Neural crest cell (in vitro differentiated cells): ENCODE results near the gene CPVL. TPM values are rescaled to one million over a fixed set of nuclear protein-coding genes. Genes with fewer than 3 reads are reported as not detected.

ENCODE experiments used
- DNase-seq: peaks from one replicate; pipeline ENCODE4 v3.0.0; 2021; ENCODE audit warnings: low read depth, mixed read lengths, low spot score
- H3K27ac Mint-ChIP-seq: one replicate; pipeline ENCODE4 v1.8.0; 2021; ENCODE audit warnings: mild to moderate bottlenecking, mixed read lengths; ENCODE audit not compliant: unreplicated experiment
- H3K27me3 Mint-ChIP-seq: 2 replicates; pipeline ENCODE4 v1.8.0; 2021; ENCODE audit warnings: low read depth, mild to moderate bottlenecking, mixed read lengths
- H3K36me3 Mint-ChIP-seq: 2 replicates; pipeline ENCODE4 v1.8.0; 2021; ENCODE audit warnings: low read depth, mild to moderate bottlenecking, mixed read lengths
- H3K4me1 Mint-ChIP-seq: 2 replicates; pipeline ENCODE4 v1.8.0; 2021; ENCODE audit warnings: mixed read lengths
- H3K4me3 Mint-ChIP-seq: one replicate; pipeline ENCODE4 v1.8.0; 2021; ENCODE audit warnings: mild to moderate bottlenecking, mixed read lengths
- H3K9me3 Mint-ChIP-seq: 2 replicates; pipeline ENCODE4 v1.8.0; 2021; ENCODE audit warnings: mixed read lengths
- CTCF ChIP-seq: fragments of 200-600 bp; sonication (generic); conservative IDR thresholded peaks from 2 replicates; pipeline ENCODE4 v1.5.0; 2021; ENCODE audit warnings: antibody characterized with exemption, mild to moderate bottlenecking
- total RNA-seq: library from RNA; stranded (reverse); gene quantifications from 2 replicates; pipeline ENCODE4 v1.2.1, GENCODE V29; 2021

The CPVL gene
- total RNA-seq, 1 donor from 2014 or later, result 31.3 TPM

DNA sequence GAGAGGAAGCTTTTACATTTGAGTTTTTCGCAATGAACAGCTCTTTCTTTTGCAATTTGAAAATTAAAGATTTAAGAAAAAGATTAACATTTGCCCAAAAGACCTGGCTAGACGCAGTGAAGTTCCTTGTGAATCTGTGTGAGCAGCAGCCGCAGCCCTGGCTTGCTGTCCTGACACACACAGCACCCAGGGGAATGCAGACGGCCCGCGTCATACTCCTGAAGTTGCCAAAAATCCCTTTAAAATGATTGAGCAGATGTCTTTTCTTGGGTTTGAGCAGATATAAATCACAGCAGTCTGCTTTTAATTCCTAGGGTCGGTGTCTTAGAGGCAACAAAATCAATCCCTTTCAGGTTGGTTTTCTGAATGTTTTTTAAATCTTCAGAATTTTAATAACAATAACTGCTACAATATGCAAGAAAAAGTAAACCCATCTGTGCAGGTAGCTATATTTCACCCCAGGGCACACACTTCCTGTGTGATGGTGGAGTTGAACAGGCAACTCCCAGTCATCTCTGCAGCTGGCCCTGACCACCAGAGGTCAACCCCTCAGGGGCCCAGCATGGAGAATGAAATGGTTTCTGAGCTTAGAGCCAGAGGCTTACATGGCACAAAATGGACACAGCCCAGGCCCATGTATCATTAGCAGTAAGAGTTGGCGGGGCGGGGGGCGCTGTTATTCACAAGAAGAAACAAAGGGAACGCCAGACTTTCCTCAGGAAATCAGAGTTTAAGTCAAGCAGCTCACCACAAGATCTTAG is 156.0 kb downstream of the CPVL start:
- DNase-seq, result no peak
- peak overlapping the region; percentile 51 for H3K4me3 Mint-ChIP-seq
- peaks cover 54% of the 10 kb centered on the region for H3K4me1 Mint-ChIP-seq

GRCh38 chr7:28989211-28989980 is 156.9 kb downstream of the CPVL start:
- H3K9me3 Mint-ChIP-seq, result peaks cover 2% of the 10 kb centered on the region
- H3K4me3 Mint-ChIP-seq, result no peak overlapping the region
- no peaks in the 10 kb centered on the region for H3K27me3 Mint-ChIP-seq
- DNase-seq, result no peak
- TF ChIP-seq CTCF, result no peak
- H3K36me3 Mint-ChIP-seq, result peaks cover 5% of the 10 kb centered on the region
- peak overlapping the region; percentile 54 for H3K27ac Mint-ChIP-seq
- H3K4me1 Mint-ChIP-seq, result peaks cover 64% of the 10 kb centered on the region

More for the DNA sequence above, 156.0 kb downstream of the CPVL start:
- no peak for TF ChIP-seq CTCF
- H3K36me3 Mint-ChIP-seq, result peaks cover 5% of the 10 kb centered on the region
- H3K27me3 Mint-ChIP-seq, result no peaks in the 10 kb centered on the region
- peak overlapping the region; percentile 78 for H3K27ac Mint-ChIP-seq
- H3K9me3 Mint-ChIP-seq, result peaks cover 2% of the 10 kb centered on the region

DNA sequence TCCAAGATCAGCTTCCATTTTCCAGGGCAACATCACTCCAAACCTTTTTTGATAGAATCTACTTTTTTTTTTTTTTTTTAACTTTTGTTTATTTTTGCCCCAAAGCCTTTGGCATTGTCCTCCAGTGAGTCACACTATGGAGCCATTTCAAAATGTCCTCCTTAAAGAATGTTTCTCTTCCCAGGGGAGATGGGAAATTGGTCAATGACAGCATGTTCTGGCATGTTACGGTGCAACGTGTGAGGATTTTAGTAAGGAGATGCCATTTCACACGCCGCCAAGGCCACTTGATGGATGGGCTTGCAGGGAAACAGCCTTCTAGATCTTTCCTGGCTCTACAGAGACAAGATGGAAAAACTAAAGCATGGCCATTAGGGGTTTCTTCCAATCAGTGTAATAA is 157.5 kb downstream of the CPVL start:
- H3K27ac Mint-ChIP-seq, result no peak overlapping the region
- no peaks in the 10 kb centered on the region for H3K27me3 Mint-ChIP-seq
- no peak for DNase-seq
- H3K36me3 Mint-ChIP-seq, result peaks cover 5% of the 10 kb centered on the region
- no peak for TF ChIP-seq CTCF
- H3K9me3 Mint-ChIP-seq, result peaks cover 2% of the 10 kb centered on the region
- no peak overlapping the region for H3K4me3 Mint-ChIP-seq
- peaks cover 70% of the 10 kb centered on the region for H3K4me1 Mint-ChIP-seq

- Mint-ChIP-seq H3K4me1 (peaks cover 74% of the 10 kb centered on the region), H3K9me3 (peaks cover 4% of the 10 kb centered on the region), H3K27me3 (no peaks in the 10 kb centered on the region), H3K36me3 (peaks cover 3% of the 10 kb centered on the region), H3K27ac (no peak overlapping the region), H3K4me3 (no peak overlapping the region)
- DNase-seq, result no peak
- TF ChIP-seq CTCF, result no peak
Measured at GRCh38 chr7:28988091-28988490, 158.2 kb downstream of the CPVL start.

DNA sequence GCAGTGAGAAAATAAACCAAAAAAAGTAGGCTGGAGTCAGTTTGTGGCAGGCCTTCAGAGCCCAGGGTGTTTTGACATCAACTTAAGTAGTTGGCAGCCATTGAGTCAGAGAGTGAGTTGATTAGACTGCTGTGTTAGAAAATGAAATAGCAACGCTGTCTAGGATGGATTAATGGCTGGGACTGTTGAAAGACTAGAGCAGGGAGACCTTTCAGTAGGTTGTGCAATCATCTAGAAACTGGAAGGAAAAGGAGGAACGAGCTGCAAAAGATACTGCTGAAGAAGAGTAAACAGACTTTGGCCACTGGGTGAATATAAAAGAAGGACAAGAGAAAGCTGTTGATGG is 159.6 kb downstream of the CPVL start:
- TF ChIP-seq CTCF, result no peak
- Mint-ChIP-seq H3K4me1 (peaks cover 68% of the 10 kb centered on the region), H3K27me3 (no peaks in the 10 kb centered on the region), H3K36me3 (peaks cover 2% of the 10 kb centered on the region), H3K4me3 (no peak overlapping the region), H3K9me3 (peaks cover 4% of the 10 kb centered on the region), H3K27ac (no peak overlapping the region)
- DNase-seq, result no peak
